ENCODE data around the gene SORBS1. TPM values are rescaled to one million over a fixed set of nuclear protein-coding genes. Genes with fewer than 3 reads are reported as not detected.

The SORBS1 gene
- total and polyA plus RNA-seq, 2 donors (not counting 3 experiments of a cell fraction or from before 2014, with no cell fraction given) = 2.0 to 7.9 TPM

GRCh38 chr10:95545981-95546380 is 15.2 kb downstream of the SORBS1 start:
- intact Hi-C loops (cut with micrococcal nuclease) = no loop called here
- BruUV-seq (replicated peaks) = no TSS peak
- no peaks in the 10 kb centered on the region for H3K36me3 ChIP-seq (ENCODE audit: control insufficient read depth in 2 of 2, extremely low read depth in 1 of 2, insufficient read depth in 2 of 2, low read length in 2 of 2)

More at GRCh38 chr10:95545981-95546380, 15.2 kb downstream of the SORBS1 start:
- H3K4me2 ChIP-seq (ENCODE audit: insufficient read depth, low read length) = no peak overlapping the region
- H3K9me1 ChIP-seq (replicated peaks; ENCODE audit: control insufficient read depth, extremely low read depth, insufficient read depth, low read length) = no peaks in the 10 kb centered on the region
- ChIA-PET CTCF (no interaction called here), POLR2A (no interaction called here)
- DNase-seq (ENCODE audit: low read depth, low spot score) (no peak), FAIRE-seq (no peak)
- H2AFZ ChIP-seq (ENCODE audit: low read depth, low read length) = no peak overlapping the region
- dilution Hi-C loops (cut with MboI; ENCODE audit: extremely low pct_ligation_motif_present, low sequenced_read_pairs) = no loop called here
- TF ChIP-seq, protein P1, sequence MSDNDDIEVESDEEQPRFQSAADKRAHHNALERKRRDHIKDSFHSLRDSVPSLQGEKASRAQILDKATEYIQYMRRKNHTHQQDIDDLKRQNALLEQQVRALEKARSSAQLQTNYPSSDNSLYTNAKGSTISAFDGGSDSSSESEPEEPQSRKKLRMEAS (IDR thresholded peaks at IDR 0.05; ENCODE audit: insufficient read depth, insufficient read length) = no peak
- TF ChIP-seq CTCF (IDR thresholded peaks at IDR 0.05; ENCODE audit: extremely low read depth in 1 of 2, insufficient read depth in 1 of 2, low read depth in 1 of 2, low read length in 2 of 2) = no peak
- no peak overlapping the region for H3K27ac ChIP-seq (ENCODE audit: insufficient read depth, low read depth, low read length)
- no peaks in the 10 kb centered on the region for H4K20me1 ChIP-seq (replicated peaks; ENCODE audit: control insufficient read depth, extremely low read depth, insufficient read depth, low read length)
- no peaks in the 10 kb centered on the region for H3K79me2 ChIP-seq (ENCODE audit: control insufficient read depth, insufficient read depth, low read length)
- H3K9ac ChIP-seq (replicated peaks; ENCODE audit: extremely low read depth, insufficient read depth, low read length) = no peak overlapping the region
- H3K4me1 ChIP-seq (ENCODE audit: control insufficient read depth, extremely low read depth, insufficient read depth, low read length) = no peaks in the 10 kb centered on the region
- no peaks in the 10 kb centered on the region for H3K27me3 ChIP-seq (ENCODE audit: control insufficient read depth in 2 of 2, insufficient read depth in 2 of 2, low read length in 2 of 2)
- no peak overlapping the region for H3K4me3 ChIP-seq (replicated peaks in 1 of 3; ENCODE audit: insufficient read depth in 1 of 3, low read depth in 1 of 3, low read length in 3 of 3)
- H3K9me3 ChIP-seq (replicated peaks; ENCODE audit: control insufficient read depth, insufficient read depth, low read length) = no peaks in the 10 kb centered on the region

Data from endothelial cell of umbilical vein (primary cell).